Effector CD4-positive, alpha-beta T cell (primary cell): ENCODE results near the gene HRK.

ENCODE experiments used
- DNase-seq: peaks from one replicate; pipeline ENCODE4 v3.0.0-alpha.2; 2020

The HRK gene

DNA sequence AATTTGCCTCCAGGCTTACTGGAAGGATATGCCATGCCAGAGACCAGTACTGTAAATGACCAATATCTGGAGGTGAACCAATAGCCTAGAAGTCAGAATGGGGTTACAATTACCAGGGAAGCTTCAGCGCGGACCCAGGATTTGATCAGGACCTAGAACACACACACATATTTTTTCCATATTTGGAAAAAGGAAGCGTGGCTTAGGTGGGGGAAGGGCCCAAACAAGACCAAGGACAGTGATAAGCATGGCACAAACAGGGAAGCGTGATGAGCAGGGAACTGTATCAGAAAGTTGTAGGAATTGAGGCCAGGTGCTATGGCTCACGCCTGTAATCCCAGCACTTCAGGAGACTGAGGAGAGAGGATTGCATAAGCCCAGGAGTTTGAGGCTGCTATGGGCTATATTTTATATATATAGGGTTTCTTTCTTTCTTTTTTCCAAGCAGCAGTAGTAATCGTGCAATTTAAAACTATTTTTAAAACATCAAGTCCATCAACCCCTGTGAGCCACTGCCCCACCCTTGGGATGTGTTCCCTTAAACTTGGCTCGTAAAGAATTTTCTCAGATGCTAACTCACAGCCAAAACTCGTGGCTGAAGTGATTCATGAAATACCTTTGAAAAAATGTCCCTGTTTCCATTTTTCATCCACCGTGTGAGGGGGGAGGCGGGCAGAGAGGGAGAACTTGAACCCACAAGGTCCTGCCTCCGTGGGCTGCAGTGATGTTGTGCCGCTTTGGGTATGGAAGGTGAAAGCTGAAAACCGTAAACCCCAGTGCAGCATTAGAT is 16.7 kb downstream of the HRK start:
- DNase-seq: no peak

DNA sequence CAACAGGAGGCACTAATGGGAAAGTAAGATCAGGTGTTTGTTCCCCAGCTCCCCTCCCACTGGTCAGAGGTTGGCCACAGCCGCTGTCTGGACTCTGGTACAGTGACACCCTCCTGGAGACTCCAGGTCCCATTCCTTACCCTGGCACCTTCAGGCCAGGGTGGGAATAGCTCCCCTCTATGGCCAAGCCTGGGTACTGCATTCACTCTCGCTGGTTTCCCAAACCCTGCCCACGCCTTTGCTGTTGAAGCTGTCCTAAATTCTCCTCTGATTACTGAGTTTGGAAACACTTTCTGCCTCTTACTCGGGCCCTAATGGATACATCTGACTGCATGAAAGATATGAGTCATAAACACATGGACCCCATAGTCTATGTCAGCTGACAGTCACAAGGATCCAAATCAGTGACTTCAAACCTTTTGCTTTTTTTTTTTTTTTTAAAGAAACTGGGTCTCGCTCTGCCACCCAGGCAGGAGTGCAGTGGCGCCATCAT is 17.9 kb downstream of the HRK start:
- no peak for DNase-seq

DNA sequence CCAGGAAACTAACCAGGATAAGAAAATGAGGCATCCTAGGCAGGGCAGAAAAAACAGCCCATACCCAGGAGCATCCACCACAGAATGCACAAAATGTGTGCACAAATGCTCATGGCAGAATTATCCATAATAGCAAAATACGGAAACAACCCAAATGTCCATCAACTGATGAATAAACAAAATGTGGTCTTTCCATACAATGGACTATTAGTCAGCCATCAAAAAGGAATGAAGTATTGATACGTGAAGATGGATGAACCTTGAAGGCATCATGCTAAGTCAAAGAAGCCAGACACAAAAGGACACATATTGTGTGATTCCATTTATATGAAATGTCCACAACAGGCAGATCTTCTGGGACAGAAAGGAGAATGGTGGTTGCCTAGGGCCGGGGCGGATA is 19.1 kb downstream of the HRK start:
- no peak for DNase-seq

GRCh38 chr12:116861320-116861719 is 19.9 kb downstream of the HRK start:
- no peak for DNase-seq

- DNase-seq: no peak
These were observed 21.0 kb downstream of the HRK start for GRCh38 chr12:116860263-116860662.

DNA sequence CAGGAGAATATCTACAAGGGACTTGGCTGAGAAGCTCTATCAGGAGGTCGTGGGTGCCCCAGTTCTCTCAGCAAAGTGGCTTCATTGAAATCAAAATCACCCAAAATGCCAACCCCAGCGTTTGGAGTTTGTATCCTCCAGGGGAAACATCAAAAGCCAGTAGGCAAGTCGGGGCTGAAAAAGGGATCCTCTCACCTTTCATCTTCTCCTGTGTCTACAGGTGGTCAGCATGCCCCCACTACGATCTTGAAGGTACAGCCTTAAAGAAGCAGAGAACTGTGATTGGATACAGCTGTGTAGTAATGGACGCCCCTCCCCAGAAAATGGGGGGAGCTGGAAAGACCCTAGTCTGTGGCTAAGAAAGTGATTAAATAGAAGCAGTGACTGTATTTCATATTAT is 22.2 kb downstream of the HRK start:
- DNase-seq: no peak

DNA sequence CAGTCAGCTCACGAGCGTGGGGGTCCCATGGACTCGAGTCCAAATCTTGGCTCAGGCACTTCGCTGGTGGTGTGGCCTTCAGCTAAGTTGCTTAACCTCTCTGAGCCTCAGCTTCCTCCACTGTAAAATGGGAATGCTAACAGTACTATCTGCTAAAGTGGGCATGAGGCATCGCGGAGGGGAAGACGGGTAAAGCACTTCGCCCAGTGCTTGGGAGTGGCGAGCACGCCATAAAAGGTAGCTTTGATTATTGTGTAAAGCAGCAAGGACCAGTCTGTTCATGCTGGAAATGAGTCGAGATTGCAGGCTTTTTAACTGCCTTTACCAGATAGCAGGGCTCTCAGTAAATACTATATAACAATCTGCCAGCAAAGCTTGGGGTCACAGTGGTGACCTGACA is 24.5 kb downstream of the HRK start:
- no peak for DNase-seq

DNA sequence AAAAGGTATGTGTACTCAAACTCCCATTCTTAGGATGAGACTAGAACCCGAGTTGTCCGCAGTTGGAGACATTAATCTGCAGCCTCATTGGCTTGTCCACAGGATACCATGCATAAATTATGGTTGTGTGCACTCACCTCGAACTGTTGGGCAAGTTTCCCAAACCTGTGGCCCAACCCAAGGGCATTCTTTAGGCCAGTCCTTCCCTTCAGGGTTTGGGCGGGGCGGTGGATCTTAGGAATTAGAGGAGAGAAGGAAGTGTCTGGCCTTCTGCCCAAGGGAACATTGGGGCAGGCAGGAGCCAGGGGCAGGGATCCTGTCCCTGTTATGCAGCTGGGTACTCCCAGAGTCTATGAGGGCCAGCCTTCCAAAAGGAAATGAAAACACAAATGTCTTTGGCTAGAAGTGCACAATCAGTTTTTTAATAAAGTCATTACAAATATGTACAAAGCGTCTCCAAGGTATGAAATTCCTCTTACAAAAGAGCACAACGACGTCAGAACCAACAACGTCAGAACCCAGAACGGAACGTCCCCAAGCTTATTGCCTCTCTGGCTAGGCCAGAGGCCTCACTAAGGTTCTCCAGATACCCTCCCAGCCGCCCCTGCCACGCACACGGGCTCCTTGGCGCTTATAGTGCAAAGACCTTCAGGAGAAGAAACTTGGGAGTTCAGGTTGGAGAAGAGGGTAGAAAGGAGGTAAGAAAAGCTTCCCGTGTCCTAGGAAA is 25.3 kb downstream of the HRK start:
- no peak for DNase-seq

DNA sequence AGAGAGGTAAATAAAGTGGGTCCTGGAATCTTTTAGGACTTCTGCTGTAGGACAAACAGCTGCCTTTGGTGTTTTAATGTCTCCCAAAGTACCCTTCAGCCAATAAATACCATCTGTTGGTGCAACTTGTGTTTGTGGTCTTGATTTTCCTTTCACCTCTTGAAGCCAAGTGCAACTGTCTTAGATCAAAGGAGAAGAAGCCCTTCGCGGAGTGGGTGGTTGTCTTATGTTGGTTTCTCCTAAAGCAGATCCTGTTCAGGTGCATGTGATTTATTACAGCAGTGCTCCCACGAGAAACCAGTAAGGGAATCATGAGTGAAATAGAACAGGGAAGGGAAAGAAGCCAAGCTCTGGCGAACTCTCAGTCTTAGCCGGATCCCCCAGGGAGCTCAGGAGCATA is 27.7 kb downstream of the HRK start:
- DNase-seq: no peak

DNA sequence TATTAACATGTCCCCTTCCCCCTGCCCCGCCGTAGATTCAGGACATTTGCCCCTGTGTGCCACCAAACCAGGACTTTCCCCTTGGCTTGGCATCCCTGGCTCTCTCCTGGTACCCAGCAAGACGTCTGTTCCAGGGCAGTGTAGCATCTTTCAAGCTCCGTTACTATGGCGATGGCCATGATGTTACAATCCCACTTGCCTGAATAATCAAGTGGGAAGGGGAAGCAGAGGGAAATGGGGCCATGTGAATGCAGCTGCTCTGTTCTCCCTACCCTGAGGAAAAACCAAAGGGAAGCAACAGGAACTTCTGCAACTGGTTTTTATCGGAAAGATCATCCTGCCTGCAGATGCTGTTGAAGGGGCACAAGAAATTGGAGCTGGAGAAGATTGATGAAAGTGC is 28.9 kb downstream of the HRK start:
- no peak for DNase-seq

- no peak for DNase-seq
These were observed 32.0 kb downstream of the HRK start for GRCh38 chr12:116849216-116849615.

DNA sequence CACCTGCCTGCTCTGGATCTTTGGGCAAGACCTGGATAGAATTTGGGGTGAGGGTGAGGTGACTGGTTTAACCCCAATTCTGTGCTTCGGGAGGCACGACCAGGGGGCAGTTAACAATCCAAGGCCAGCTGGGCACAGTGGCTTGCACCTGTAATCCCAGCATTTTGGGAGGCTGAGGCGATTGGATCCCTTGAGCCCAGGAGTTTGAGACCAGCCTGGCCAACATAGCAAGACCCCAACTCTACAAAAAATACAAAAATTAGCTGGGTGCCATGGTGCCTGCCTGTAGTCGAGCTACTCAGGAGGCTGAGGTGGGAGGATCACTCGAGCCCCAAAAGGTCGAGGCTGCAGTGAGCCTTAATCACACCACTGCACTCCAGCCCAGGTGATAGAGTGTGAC is 38.2 kb downstream of the HRK start:
- no peak for DNase-seq

DNA sequence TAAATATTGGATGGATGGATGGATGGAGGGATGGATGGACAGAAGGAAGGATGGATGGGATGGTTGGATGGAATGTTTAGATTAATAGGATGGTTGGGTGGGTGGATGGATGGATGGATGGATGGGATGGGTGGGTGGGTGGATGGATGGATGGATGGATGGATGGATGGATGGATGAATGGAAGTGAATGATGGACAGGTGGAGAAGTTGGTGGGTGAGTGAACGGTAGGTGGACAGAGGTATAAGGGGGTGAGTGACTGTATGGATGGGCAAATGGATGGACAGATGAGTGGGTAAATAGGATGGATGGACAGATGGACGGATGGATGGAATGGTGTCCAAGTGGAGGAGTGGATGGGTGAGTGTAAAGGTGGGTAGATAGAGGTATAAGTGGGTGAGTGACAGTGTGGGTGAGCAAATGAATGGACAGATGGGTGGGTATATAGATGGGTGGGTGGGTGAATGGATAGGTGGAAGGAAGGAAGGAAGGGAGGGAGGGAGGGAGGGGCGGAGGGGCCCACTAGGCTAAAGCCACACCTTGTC is 41.9 kb downstream of the HRK start:
- DNase-seq: no peak

- DNase-seq: no peak
These were observed 42.9 kb downstream of the HRK start for GRCh38 chr12:116838365-116838764.

GRCh38 chr12:116837097-116837496 is 44.1 kb downstream of the HRK start:
- no peak for DNase-seq

DNA sequence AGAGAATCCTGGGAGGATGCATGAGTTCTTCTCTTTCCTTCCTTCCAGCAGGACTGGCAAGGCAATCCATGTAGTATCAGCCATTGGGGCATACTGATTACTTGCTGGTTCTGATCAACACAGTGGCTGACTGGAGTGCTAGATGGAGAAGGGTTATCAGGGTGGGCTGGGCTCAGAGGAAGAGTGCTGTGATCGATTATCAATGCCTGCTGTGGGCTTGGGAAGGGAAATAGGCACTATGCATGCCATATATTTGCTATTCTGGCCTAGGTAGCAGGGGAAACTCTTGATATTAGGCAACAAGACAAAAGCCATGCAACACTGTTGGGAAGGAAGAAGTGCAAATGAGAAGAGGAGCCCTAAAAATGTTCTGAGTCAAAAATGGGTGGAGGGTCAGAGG is 45.8 kb downstream of the HRK start:
- no peak for DNase-seq

GRCh38 chr12:116833474-116833873 is 47.8 kb downstream of the HRK start:
- no peak for DNase-seq

GRCh38 chr12:116832353-116832752 is 48.9 kb downstream of the HRK start:
- DNase-seq: no peak

GRCh38 chr12:116827432-116827831 is 53.8 kb downstream of the HRK start:
- DNase-seq: no peak

DNA sequence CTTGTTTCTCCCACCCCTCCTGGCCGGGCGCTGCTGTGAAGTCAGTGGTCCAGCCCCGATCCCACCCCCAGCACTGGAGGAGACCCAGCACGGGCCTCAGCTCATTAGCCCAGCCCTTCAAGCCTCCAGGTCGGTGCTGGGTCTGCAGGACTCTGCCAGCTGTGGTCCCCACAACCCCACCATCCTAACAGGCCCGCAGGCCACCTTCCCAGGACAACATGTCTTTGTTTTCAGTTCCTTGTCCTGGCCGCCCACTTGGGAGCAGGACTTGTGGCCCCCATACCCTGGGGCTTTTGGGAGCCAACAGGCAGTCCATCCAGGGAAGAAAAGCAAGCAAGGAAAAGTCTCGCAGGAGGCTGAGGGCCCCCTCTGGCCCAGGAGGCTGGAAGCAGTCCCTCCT is 60.0 kb downstream of the HRK start:
- DNase-seq: no peak

GRCh38 chr12:116820064-116820656 is 61.1 kb downstream of the HRK start:
- DNase-seq: no peak

DNA sequence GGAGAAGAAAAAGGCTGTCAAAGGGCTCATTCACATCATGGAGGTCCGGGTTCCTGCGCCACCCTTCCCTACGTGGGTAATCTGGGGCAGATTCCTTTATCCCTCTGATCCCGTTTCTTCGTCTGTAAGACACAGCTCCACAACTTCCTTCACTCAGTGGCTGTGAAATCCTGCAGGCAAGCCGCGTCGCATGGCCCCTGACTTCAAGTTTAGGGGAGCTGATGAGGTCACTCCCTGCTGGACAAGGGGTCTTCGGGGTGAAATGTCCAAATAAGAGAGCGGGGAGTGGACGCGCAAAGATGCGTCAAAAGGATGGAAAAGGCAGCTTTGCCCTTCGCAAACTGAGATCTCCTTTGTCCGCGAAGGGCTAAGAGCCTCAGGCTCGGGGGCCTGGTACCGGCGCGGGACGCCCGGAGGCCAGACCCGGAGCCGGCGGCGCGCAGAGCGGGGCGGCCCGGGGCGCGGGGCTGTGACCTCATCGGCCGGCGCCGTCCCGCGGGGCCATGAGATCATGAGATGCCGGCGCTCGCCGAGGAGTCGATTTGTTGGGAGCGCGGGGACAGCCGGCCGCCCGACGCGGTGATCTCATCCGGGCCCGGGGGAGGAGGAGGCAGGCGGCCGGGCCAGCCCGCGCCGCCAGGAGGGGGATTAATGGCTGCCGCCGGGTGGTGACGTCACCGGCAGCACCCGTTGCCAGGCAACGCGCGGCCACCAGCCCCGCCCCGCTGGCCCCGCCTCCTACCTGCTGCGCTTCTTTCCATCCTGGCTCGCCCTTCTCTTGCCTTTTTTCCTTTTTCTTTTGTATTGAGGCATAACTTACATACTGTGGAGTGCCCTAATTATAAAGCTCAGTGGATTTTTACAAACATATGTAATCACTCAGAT is 62.1 kb downstream of the HRK start:
- peak; percentile 85 for DNase-seq
